Endothelial cell (in vitro differentiated cells): ENCODE measurements around the gene COQ5. TPM values are rescaled to one million over a fixed set of nuclear protein-coding genes. Genes with fewer than 3 reads are reported as not detected.

ENCODE experiments used
- DNase-seq: peaks from one replicate; pipeline ENCODE4 v3.0.0; 2021; ENCODE audit warnings: low spot score
- H3K27ac Mint-ChIP-seq: one replicate; pipeline ENCODE4 v1.8.0; 2021; ENCODE audit warnings: mixed read lengths, inconsistent platforms; ENCODE audit not compliant: unreplicated experiment
- H3K27me3 Mint-ChIP-seq: one replicate; pipeline ENCODE4 v1.8.0; 2021; ENCODE audit warnings: mild to moderate bottlenecking, moderate library complexity, mixed read lengths, inconsistent platforms; ENCODE audit not compliant: unreplicated experiment
- H3K36me3 Mint-ChIP-seq: one replicate; pipeline ENCODE4 v1.8.0; 2021; ENCODE audit warnings: mild to moderate bottlenecking, low read depth, mixed read lengths, inconsistent platforms; ENCODE audit not compliant: unreplicated experiment
- H3K4me1 Mint-ChIP-seq: one replicate; pipeline ENCODE4 v1.8.0; 2021; ENCODE audit warnings: mild to moderate bottlenecking, mixed read lengths, inconsistent platforms; ENCODE audit not compliant: unreplicated experiment
- H3K4me3 Mint-ChIP-seq: one replicate; pipeline ENCODE4 v1.8.0; 2021; ENCODE audit warnings: mild to moderate bottlenecking, mixed read lengths, inconsistent platforms; ENCODE audit not compliant: unreplicated experiment
- H3K9me3 Mint-ChIP-seq: one replicate; pipeline ENCODE4 v1.8.0; 2021; ENCODE audit warnings: mixed read lengths, inconsistent platforms; ENCODE audit not compliant: unreplicated experiment
- CTCF ChIP-seq: fragments of 200-600 bp; sonication (generic); IDR thresholded peaks from one replicate; pipeline ENCODE4 v1.5.0; 2021; ENCODE audit warnings: antibody characterized with exemption; ENCODE audit not compliant: unreplicated experiment
- total RNA-seq: library from RNA; stranded (reverse); fragmentation: NEBNext Ultra II Directional; extraction: Animal tissue kit (Norgen Biotek cat#: 25700); gene quantifications from one replicate; pipeline ENCODE4 v1.2.1, GENCODE V29; 2021; ENCODE audit not compliant: unreplicated experiment

Gene COQ5
- total RNA-seq, 1 donor from 2014 or later, result 27.2 TPM

- H3K27ac Mint-ChIP-seq, result no peak overlapping the region
- no peaks in the 10 kb centered on the region for H3K27me3 Mint-ChIP-seq
- no peak overlapping the region for H3K4me3 Mint-ChIP-seq
- TF ChIP-seq CTCF, result no peak
- no peaks in the 10 kb centered on the region for H3K4me1 Mint-ChIP-seq
- H3K36me3 Mint-ChIP-seq, result peaks cover 24% of the 10 kb centered on the region
- DNase-seq, result no peak
- no peaks in the 10 kb centered on the region for H3K9me3 Mint-ChIP-seq
Observed at GRCh38 chr12:120514002-120514401, 15.0 kb downstream of the COQ5 start.

GRCh38 chr12:120508537-120508936 is 20.4 kb downstream of the COQ5 start:
- peak overlapping the region; percentile 66 for H3K4me3 Mint-ChIP-seq

GRCh38 chr12:120504587-120504986 is 24.4 kb downstream of the COQ5 start:
- H3K27me3 Mint-ChIP-seq, result no peaks in the 10 kb centered on the region
- no peak for DNase-seq
- no peaks in the 10 kb centered on the region for H3K9me3 Mint-ChIP-seq
- H3K36me3 Mint-ChIP-seq, result peaks cover 19% of the 10 kb centered on the region
- H3K27ac Mint-ChIP-seq, result no peak overlapping the region
- no peak for TF ChIP-seq CTCF
- no peaks in the 10 kb centered on the region for H3K4me1 Mint-ChIP-seq
- no peak overlapping the region for H3K4me3 Mint-ChIP-seq

More at GRCh38 chr12:120508537-120508936, 20.4 kb downstream of the COQ5 start:
- no peaks in the 10 kb centered on the region for H3K4me1 Mint-ChIP-seq
- H3K27ac Mint-ChIP-seq, result peak overlapping the region; percentile 48
- no peaks in the 10 kb centered on the region for H3K27me3 Mint-ChIP-seq
- TF ChIP-seq CTCF, result no peak
- peaks cover 14% of the 10 kb centered on the region for H3K36me3 Mint-ChIP-seq
- H3K9me3 Mint-ChIP-seq, result no peaks in the 10 kb centered on the region
- DNase-seq, result no peak

GRCh38 chr12:120500581-120500980 is 28.4 kb downstream of the COQ5 start:
- H3K9me3 Mint-ChIP-seq, result no peaks in the 10 kb centered on the region
- H3K27ac Mint-ChIP-seq, result peak overlapping the region; percentile 32
- peaks cover 17% of the 10 kb centered on the region for H3K4me1 Mint-ChIP-seq
- no peak for TF ChIP-seq CTCF
- H3K27me3 Mint-ChIP-seq, result no peaks in the 10 kb centered on the region
- DNase-seq, result no peak
- peaks cover 15% of the 10 kb centered on the region for H3K36me3 Mint-ChIP-seq
- H3K4me3 Mint-ChIP-seq, result no peak overlapping the region

GRCh38 chr12:120498870-120499515 is 30.0 kb downstream of the COQ5 start:
- DNase-seq, result no peak
- H3K36me3 Mint-ChIP-seq, result peaks cover 19% of the 10 kb centered on the region
- H3K4me1 Mint-ChIP-seq, result peaks cover 22% of the 10 kb centered on the region
- TF ChIP-seq CTCF, result no peak
- H3K4me3 Mint-ChIP-seq, result no peak overlapping the region
- H3K27ac Mint-ChIP-seq, result no peak overlapping the region
- H3K9me3 Mint-ChIP-seq, result no peaks in the 10 kb centered on the region
- peaks cover 5% of the 10 kb centered on the region for H3K27me3 Mint-ChIP-seq
